ENCODE results near the gene RPRD1B. TPM values are rescaled to one million over a fixed set of nuclear protein-coding genes. Genes with fewer than 3 reads are reported as not detected.
"Not testable (repeated sequence)": the region's sequence is repeated elsewhere in the genome, so short reads cannot be mapped to it uniquely, and the experiment has no call there.

RPRD1B gene
- polyA plus RNA-seq, 6 donors from 2014 or later: 2.8 to 4.4 (median 4.2) TPM; not detected in 1

GRCh38 chr20:38008233-38008944 lies 25.2 kb upstream of the RPRD1B start:
- ATAC-seq (ENCODE audit: low read depth in 2 of 2): no peak
- Mint-ChIP-seq H3K27ac (no peak overlapping the region), H3K9me3 (no peaks in the 10 kb centered on the region), H3K4me3 (no peak overlapping the region), H3K4me1 (peaks cover 0 to 8% (median 6%) of the 10 kb centered on the region in 3 donors), H3K36me3 (peaks cover 16 to 32% of the 10 kb centered on the region in 2 donors), H3K27me3 (no peaks in the 10 kb centered on the region)
- no peak for DNase-seq

GRCh38 chr20:38009416-38009815 lies 24.1 kb upstream of the RPRD1B start:
- not testable (repeated sequence) for H3K27ac Mint-ChIP-seq; H3K27me3 Mint-ChIP-seq; ATAC-seq (ENCODE audit: low read depth in 2 of 2); H3K4me1 Mint-ChIP-seq; H3K4me3 Mint-ChIP-seq; H3K9me3 Mint-ChIP-seq; DNase-seq
- peaks cover 11 to 27% of the 10 kb centered on the region in 2 donors for H3K36me3 Mint-ChIP-seq

GRCh38 chr20:38011696-38012095 lies 21.9 kb upstream of the RPRD1B start:
- peaks cover 7 to 9% (median 7%) of the 10 kb centered on the region in 3 donors for H3K4me1 Mint-ChIP-seq
- no peaks in the 10 kb centered on the region for H3K9me3 Mint-ChIP-seq
- H3K36me3 Mint-ChIP-seq: peaks cover 14 to 26% of the 10 kb centered on the region in 2 donors
- DNase-seq: no peak
- no peaks in the 10 kb centered on the region for H3K27me3 Mint-ChIP-seq
- no peak overlapping the region for H3K27ac Mint-ChIP-seq
- no peak overlapping the region for H3K4me3 Mint-ChIP-seq
- no peak for ATAC-seq (ENCODE audit: low read depth in 2 of 2)

GRCh38 chr20:38012332-38012731 lies 21.2 kb upstream of the RPRD1B start:
- Mint-ChIP-seq H3K4me3 (peak overlapping the region in 1 of 8 donors; percentile 53), H3K9me3 (peaks cover 0 to 3% (median 2%) of the 10 kb centered on the region in 7 donors), H3K36me3 (peaks cover 18 to 31% of the 10 kb centered on the region in 2 donors), H3K4me1 (peaks cover 6 to 8% (median 7%) of the 10 kb centered on the region in 3 donors), H3K27ac (no peak overlapping the region), H3K27me3 (no peaks in the 10 kb centered on the region)
- ATAC-seq (ENCODE audit: low read depth in 2 of 2) (no peak), DNase-seq (no peak)

GRCh38 chr20:38013887-38014286 lies 19.7 kb upstream of the RPRD1B start:
- DNase-seq (no peak), ATAC-seq (ENCODE audit: low read depth in 2 of 2) (no peak)
- no peaks in the 10 kb centered on the region for H3K27me3 Mint-ChIP-seq
- peaks cover 31 to 46% of the 10 kb centered on the region in 2 donors for H3K36me3 Mint-ChIP-seq
- no peak overlapping the region for H3K4me3 Mint-ChIP-seq
- peaks cover 0 to 12% (median 10%) of the 10 kb centered on the region in 7 donors for H3K9me3 Mint-ChIP-seq
- peaks cover 6 to 9% (median 7%) of the 10 kb centered on the region in 3 donors for H3K4me1 Mint-ChIP-seq
- H3K27ac Mint-ChIP-seq: no peak overlapping the region

GRCh38 chr20:38017959-38018358 lies 15.6 kb upstream of the RPRD1B start:
- Mint-ChIP-seq H3K36me3 (peaks cover 28 to 40% of the 10 kb centered on the region in 2 donors), H3K9me3 (peaks cover 5 to 12% (median 10%) of the 10 kb centered on the region in 7 donors), H3K27me3 (no peaks in the 10 kb centered on the region), H3K27ac (peak overlapping the region in 1 of 6 donors; percentile 83), H3K4me1 (peaks cover 11 to 26% (median 17%) of the 10 kb centered on the region in 3 donors), H3K4me3 (no peak overlapping the region)
- no peak for DNase-seq
- ATAC-seq (ENCODE audit: low read depth in 2 of 2): no peak

- Mint-ChIP-seq H3K27ac (peak overlapping the region in 1 of 6 donors; percentile 83), H3K27me3 (no peaks in the 10 kb centered on the region), H3K36me3 (peaks cover 28 to 36% of the 10 kb centered on the region in 2 donors), H3K9me3 (peaks cover 5 to 12% (median 10%) of the 10 kb centered on the region in 7 donors), H3K4me3 (no peak overlapping the region), H3K4me1 (peaks cover 11 to 27% (median 17%) of the 10 kb centered on the region in 3 donors)
- ATAC-seq (ENCODE audit: low read depth in 2 of 2) (no peak), DNase-seq (no peak)
Observed at GRCh38 chr20:38018385-38018784, 15.2 kb upstream of the RPRD1B start.

GRCh38 chr20:38021087-38021772 lies 12.3 kb upstream of the RPRD1B start:
- Mint-ChIP-seq H3K4me1 (peaks cover 16 to 43% (median 26%) of the 10 kb centered on the region in 3 donors), H3K4me3 (no peak overlapping the region), H3K27ac (no peak overlapping the region), H3K27me3 (no peaks in the 10 kb centered on the region), H3K36me3 (peaks cover 26 to 35% of the 10 kb centered on the region in 2 donors), H3K9me3 (peaks cover 5 to 12% (median 10%) of the 10 kb centered on the region in 7 donors)
- no peak for DNase-seq
- ATAC-seq (ENCODE audit: low read depth in 2 of 2): no peak

GRCh38 chr20:38023181-38024001 lies 10.2 kb upstream of the RPRD1B start:
- DNase-seq (no peak), ATAC-seq (ENCODE audit: low read depth in 2 of 2) (no peak)
- Mint-ChIP-seq H3K36me3 (peaks cover 13 to 14% of the 10 kb centered on the region in 2 donors), H3K9me3 (peaks cover 1 to 5% (median 2%) of the 10 kb centered on the region in 7 donors), H3K4me3 (peak overlapping the region in 1 of 8 donors; percentile 51), H3K4me1 (peaks cover 29 to 50% (median 34%) of the 10 kb centered on the region in 3 donors), H3K27ac (peak overlapping the region in 2 of 6 donors; percentile 9 to 21), H3K27me3 (no peaks in the 10 kb centered on the region)

GRCh38 chr20:38024496-38024895 lies 9.1 kb upstream of the RPRD1B start:
- Mint-ChIP-seq H3K27ac (no peak overlapping the region), H3K4me1 (peaks cover 34 to 58% (median 38%) of the 10 kb centered on the region in 3 donors), H3K9me3 (peaks cover 0 to 4% (median 0%) of the 10 kb centered on the region in 7 donors), H3K4me3 (peak overlapping the region in 1 of 8 donors; percentile 25), H3K36me3 (peaks cover 3 to 11% of the 10 kb centered on the region in 2 donors), H3K27me3 (no peaks in the 10 kb centered on the region)
- ATAC-seq (ENCODE audit: low read depth in 2 of 2) (no peak), DNase-seq (no peak)

- peaks cover 42 to 55% (median 54%) of the 10 kb centered on the region in 3 donors for H3K4me1 Mint-ChIP-seq
- no peaks in the 10 kb centered on the region for H3K27me3 Mint-ChIP-seq
- peaks cover 3 to 11% of the 10 kb centered on the region in 2 donors for H3K36me3 Mint-ChIP-seq
- ATAC-seq (ENCODE audit: low read depth in 2 of 2) (no peak), DNase-seq (no peak)
- H3K4me3 Mint-ChIP-seq: peak overlapping the region in 1 of 8 donors; percentile 16
- peak overlapping the region in 2 of 6 donors; percentile 12 to 61 for H3K27ac Mint-ChIP-seq
- peaks cover 0 to 4% (median 0%) of the 10 kb centered on the region in 7 donors for H3K9me3 Mint-ChIP-seq
Observed at GRCh38 chr20:38029453-38029852, 4.1 kb upstream of the RPRD1B start.

GRCh38 chr20:38031957-38032356 lies 1.6 kb upstream of the RPRD1B start:
- no peak for ATAC-seq (ENCODE audit: low read depth in 2 of 2)
- H3K4me3 Mint-ChIP-seq: peak overlapping the region; percentile 88 to 99 (median 98)

More at GRCh38 chr20:38031957-38032356, 1.6 kb upstream of the RPRD1B start:
- Mint-ChIP-seq H3K36me3 (peaks cover 0 to 11% of the 10 kb centered on the region in 2 donors), H3K27ac (peak overlapping the region in 5 of 6 donors; percentile 24 to 99 (median 97)), H3K9me3 (peaks cover 0 to 4% (median 0%) of the 10 kb centered on the region in 7 donors), H3K4me1 (peaks cover 39 to 69% (median 43%) of the 10 kb centered on the region in 3 donors), H3K27me3 (no peaks in the 10 kb centered on the region)
- no peak for DNase-seq
